AG04449 (cell line): ENCODE results near the gene MT1E.
"Not testable (repeated sequence)": the region's sequence is repeated elsewhere in the genome, so short reads cannot be mapped to it uniquely, and the experiment has no call there.

Experiments used
- CTCF ChIA-PET: fragments of 350-600 bp; formaldehyde crosslinking; extraction: SDS; loops from one replicate; lab custom pipeline; 2021; ENCODE audit warnings: antibody characterized with exemption; lab: Yijun Ruan, JAX
- POLR2A ChIA-PET: fragments of 400-600, 350-600 bp; formaldehyde crosslinking; extraction: SDS; loops from one replicate; lab custom pipeline; 2020; ENCODE audit warnings: antibody characterized with exemption, inconsistent platforms; lab: Yijun Ruan, JAX
- DNase-seq: peaks from one replicate; pipeline ENCODE4 v3.0.0-alpha.2; 2010; ENCODE audit warnings: low read depth, low spot score
- H3K4me3 ChIP-seq: 2 replicates; pipeline ENCODE4 v1.5.1; 2011; ENCODE audit warnings: low read depth, mild to moderate bottlenecking, control low read depth, low read length
- CTCF ChIP-seq: IDR thresholded peaks from one replicate; pipeline ENCODE4 v1.5.1; 2011; ENCODE audit warnings: mild to moderate bottlenecking, moderate library complexity, low read length, control low read depth, inconsistent platforms; ENCODE audit not compliant: insufficient read depth; ENCODE audit errors: missing control alignments

Gene MT1E

DNA sequence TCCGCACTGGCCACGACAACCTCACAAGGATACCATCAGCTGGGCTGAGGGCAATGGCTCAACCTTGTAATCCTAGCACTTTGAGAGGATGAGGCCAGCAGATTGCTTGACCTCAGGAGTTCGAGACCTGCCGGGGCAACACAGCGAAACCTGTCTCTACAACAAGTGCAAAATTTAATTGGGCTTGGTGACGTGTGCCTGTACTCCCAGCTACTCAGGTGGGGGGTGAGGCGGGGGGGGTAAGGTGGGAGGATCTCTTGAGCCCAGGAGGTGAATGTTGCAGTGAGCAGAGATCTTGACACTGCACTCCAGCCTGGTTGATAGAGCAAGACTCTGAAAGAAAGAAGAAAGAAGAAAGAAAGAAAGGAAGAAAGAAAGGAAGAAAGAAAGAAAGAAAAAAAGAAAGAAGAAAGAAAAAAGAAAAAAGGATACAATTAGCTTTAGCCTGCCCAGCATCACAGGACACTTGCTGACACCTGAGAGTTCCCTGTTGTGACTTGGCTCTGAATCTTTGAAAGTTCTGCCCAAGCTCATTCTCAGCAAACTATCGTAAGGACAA lies 5.2 kb upstream of the MT1E start:
- ChIA-PET CTCF (interaction anchor here (1.1 kb wide), 1 partner anchor 82 kb away, joined by 3 read pairs; no protein-coding TSS in a partner anchor), POLR2A (no interaction called here)
- no peak for DNase-seq
- no peak for TF ChIP-seq CTCF
- no peak overlapping the region for H3K4me3 ChIP-seq

- ChIA-PET POLR2A (interaction anchor here (9.0 kb wide), 1 partner anchor 12 kb away, joined by 263 read pairs; the partner anchor contains the start of gene MT2A), CTCF (interaction anchor here (0.8 kb wide), 1 partner anchor 16 kb away, joined by 3 read pairs; no protein-coding TSS in a partner anchor)
- not testable (repeated sequence) for DNase-seq, H3K4me3 ChIP-seq
Measured at GRCh38 chr16:56621665-56622445, 3.7 kb upstream of the MT1E start.

DNA sequence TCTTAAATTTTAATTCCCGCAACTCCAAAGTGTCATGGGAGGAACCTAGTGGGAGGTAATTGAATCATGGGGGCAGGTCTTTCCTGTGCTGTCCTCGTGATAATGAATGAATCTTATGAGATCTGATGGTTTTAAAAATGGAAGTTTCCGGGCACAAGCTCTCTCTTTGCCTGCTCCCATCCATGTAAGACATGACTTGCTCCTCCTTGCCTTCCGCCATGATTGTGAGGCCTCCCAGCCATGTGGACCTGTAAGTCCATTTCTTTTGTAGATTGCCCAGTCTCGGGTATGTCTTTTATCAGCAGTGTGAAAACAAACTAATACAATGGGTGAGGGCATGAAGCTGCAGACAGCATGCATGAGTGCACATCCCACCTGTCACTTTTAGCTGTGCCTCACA lies 2.4 kb upstream of the MT1E start:
- not testable (repeated sequence) for H3K4me3 ChIP-seq, DNase-seq
- POLR2A ChIA-PET = interaction anchor here (9.0 kb wide), 1 partner anchor 13 kb away, joined by 263 read pairs; the partner anchor contains the start of gene MT2A
- CTCF ChIA-PET = interaction anchor here (0.9 to 1.8 kb wide), 4 partner anchors 11 to 109 kb away, joined by 3 to 11 read pairs (median 5); no protein-coding TSS in a partner anchor

GRCh38 chr16:56623637-56624036 lies 1.9 kb upstream of the MT1E start:
- no peak overlapping the region for H3K4me3 ChIP-seq
- ChIA-PET CTCF (interaction anchor here (0.6 to 1.8 kb wide), 5 partner anchors 11 to 110 kb away, joined by 3 to 11 read pairs (median 4); partner anchors contain the start of gene MT2A), POLR2A (interaction anchor here (9.0 kb wide), 1 partner anchor 13 kb away, joined by 263 read pairs; the partner anchor contains the start of gene MT2A)
- TF ChIP-seq CTCF = no peak
- DNase-seq = no peak

GRCh38 chr16:56625943-56626654 lies 518 bp downstream of the MT1E start:
- DNase-seq = no peak
- peak overlapping the region; percentile 84 for H3K4me3 ChIP-seq
- TF ChIP-seq CTCF = no peak
- ChIA-PET POLR2A (interaction anchor here (0.6 to 9.0 kb wide), 15 partner anchors 10 to 112 kb away, joined by 3 to 263 read pairs (median 5); partner anchors contain the start of genes BBS2, MT1X and MT2A), CTCF (interaction anchor here (1.0 to 2.1 kb wide), 5 partner anchors 10 to 112 kb away, joined by 3 to 8 read pairs (median 3); no protein-coding TSS in a partner anchor)

DNA sequence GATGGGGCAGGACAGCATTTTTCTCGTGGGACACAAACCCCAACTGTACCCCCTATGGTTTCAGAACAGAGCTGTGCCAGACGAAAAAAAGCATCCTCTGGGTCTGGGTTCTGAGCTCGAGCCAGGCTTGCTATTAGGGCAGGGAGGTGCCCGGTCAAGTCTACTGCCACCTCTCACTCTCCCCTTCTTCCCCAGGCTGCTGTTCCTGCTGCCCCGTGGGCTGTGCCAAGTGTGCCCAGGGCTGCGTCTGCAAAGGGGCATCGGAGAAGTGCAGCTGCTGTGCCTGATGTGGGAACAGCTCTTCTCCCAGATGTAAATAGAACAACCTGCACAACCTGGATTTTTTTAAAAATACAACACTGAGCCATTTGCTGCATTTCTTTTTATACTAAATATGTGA lies 1.1 kb downstream of the MT1E start:
- ChIA-PET CTCF (interaction anchor here (0.7 to 2.1 kb wide), 3 partner anchors 16 to 1334 kb away, joined by 3 to 8 read pairs (median 3); no protein-coding TSS in a partner anchor), POLR2A (interaction anchor here (1.0 to 9.0 kb wide), 7 partner anchors 10 to 103 kb away, joined by 3 to 263 read pairs (median 5); partner anchors contain the start of genes MT1X and MT2A)
- peak overlapping the region; percentile 84 for H3K4me3 ChIP-seq
- DNase-seq = no peak
- TF ChIP-seq CTCF = no peak
